ENCODE data around the gene CTRB1.

Gene CTRB1
- total RNA-seq = 0 reads per million in 3 experiments

DNA sequence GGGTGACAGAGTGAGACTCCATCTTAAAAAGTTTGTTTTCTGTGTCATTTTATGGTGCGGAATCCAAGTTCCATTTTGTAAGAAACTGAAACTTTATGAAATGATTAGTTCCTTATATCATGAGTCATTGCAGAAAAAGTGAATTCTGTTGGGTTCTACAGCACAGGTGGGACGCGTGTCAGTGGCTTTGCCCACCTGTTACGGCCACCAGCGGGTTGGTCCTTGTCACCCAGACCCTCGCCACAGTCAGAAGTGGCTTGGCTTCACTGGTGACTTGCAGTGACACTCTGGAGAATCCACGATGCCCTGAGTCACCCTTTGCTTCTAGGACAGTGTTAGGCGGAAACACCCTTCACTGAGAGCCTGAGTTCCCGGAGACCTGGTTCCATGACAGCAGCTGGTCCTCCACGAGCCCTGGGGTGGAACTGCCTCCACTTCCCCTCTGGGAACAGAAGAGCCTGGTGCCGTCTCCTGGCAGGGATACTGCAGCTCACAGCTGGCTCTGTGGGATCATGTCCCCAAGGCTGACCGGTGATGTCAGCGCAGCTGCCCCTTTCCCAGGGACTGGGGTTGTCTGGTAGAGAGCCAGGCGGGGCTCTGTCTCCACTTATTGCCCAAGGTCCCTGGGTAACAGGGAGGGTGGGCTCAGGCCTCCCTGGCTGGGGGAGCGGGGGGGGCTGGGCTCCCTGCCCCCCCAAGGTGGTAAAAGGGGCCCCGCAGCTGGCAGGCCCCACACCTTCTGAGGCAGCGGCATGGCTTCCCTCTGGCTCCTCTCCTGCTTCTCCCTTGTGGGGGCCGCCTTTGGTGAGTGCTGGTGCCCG lies at the start of gene CTRB1:
Gene CTRB1 (plus strand): TSS at position 733 of the 821 bp plus-strand sequence. CDS start 20 bp downstream, at position 753.
- DNase-seq = no peak

DNA sequence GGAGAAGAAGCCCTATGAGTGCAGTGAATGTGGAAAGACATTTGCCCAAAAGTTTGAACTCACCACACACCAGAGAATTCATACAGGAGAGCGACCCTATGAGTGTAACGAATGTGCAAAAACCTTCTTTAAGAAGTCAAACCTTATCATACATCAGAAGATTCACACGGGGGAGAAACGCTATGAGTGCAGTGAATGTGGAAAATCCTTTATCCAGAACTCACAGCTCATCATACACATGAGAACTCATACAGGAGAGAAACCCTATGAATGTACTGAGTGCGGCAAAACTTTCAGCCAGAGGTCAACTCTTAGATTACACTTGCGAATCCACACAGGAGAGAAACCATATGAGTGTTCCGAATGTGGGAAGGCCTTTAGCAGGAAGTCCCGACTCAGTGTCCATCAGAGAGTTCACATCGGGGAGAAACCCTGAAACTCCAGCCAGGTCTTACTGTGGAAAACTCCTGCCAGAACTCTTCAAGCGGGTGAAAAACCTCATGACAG lies 48.8 kb upstream of the CTRB1 start:
- no peak for DNase-seq

DNA sequence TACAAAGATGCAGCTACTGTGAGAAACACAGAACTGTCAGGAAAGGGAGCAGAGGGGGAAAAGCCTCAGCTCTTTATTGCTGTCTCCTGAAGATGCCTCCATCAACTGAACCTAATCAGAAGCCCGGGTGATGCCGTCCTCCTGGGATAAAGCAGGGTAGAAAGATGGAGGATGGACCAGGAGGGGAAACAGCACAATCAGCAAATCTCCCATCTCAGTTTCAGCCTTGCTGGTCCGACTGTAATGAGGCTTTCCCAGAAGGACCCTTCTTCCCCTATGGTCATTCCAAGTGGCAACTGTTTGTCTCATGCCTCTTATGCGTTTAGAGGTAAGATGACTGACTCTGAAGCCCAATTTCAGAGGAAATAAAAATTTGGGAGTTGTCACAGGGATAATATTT lies 46.2 kb upstream of the CTRB1 start:
- DNase-seq = no peak

DNA sequence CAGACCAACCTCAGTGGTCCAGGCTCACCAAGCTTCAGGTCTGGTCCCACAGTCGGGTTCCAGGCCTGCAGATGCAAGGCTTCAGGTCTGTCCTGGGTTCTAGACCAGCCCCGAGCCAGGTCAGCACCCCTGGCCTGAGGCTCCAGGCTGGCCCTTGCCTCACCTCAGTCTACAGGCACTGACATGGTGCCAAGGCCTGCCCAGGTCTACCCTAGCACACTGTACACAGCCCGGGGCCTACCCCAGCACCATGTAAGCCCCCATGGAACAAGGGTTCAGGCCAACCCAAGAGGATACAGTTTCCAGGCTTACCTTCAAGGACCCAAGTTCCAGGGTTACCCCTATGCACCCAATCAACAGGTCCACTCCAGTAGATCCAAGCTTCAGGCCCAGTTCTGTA lies 43.7 kb upstream of the CTRB1 start:
- DNase-seq = no peak

DNA sequence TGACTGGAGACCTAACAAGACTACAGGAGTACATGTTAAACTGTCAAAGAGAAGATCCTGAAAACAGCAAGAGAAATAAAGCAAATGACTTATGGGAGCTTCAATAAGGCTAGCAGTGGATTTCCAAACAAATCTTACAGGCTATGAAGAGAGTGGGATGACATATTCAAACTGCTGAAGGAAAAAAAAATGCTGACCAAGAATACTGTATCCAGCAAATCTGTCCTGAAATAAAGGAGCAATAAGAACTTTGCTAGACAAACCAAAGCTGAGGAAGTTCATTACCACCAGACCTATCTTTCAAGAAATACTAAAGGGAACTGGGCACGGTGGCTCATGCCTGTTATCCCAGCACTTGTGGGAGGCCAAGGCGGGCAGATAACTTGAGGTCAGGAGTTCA lies 41.9 kb upstream of the CTRB1 start:
- no peak for DNase-seq

DNA sequence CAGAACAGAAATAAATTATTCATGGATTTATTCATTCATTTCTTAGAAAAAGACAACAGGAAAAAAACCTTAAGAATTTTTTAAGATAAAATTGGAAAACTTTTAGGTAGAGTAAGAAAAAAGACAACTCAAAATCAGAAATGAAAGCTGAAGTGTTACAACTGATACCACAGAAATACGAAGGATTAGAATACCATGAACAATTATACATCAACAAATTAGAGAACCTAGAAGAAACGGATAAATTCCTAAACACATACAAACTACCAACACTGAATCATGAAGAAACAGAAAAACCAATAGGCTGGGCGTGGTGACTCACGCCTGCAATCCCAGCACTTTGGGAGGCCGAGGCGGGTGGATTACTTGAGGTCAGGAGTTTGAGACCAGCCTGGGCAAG lies 39.6 kb upstream of the CTRB1 start:
- no peak for DNase-seq

DNA sequence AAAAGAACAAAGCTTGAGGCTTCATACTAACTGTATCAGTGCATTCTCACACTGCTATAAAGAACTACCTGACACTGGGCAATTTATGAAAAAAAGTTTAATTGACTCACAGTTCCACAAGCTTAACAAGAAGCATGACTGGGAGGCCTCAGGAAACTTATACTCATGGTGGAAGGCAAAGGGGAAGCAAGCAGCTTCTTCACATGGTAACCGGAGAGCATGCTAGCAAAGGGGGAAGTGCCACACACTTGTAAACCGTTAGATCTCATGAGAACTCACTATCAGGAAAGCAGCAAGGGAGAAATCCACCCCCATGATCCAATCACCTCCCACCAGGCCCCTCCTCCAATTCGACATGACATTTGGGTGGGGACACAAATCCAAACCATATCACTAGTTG lies 37.2 kb upstream of the CTRB1 start:
- DNase-seq = no peak

DNA sequence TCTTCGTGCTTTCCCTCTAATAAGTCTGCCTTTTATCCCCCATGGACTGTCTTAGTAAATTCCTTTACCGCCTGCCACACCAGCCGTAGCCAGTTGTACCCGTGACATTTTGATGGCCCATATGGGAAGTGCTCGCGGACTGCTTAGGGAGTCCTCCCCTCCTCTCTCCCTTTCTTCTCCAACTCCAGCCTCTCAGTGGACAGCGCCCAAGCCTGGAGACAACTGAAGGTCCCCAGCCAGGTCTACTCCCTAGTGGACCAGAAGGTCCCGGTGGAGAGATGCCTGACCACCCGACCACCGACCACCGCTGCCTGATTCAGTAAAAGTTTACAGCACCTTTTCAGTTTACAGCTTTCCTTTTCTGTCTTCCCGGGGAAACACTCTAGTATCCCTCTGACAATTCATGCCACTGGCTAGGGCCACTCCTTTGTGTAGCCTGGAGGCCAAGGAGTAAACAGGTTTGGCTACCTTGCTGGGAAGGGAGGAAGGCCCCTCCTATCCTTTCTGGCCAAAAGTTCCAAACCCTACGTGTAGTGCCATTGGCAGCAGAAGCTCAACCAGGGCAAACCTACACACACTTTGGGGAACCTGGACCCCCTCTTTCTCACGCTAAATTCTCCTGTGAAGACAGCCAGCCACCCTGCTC lies 29.8 kb upstream of the CTRB1 start:
- no peak for DNase-seq

DNA sequence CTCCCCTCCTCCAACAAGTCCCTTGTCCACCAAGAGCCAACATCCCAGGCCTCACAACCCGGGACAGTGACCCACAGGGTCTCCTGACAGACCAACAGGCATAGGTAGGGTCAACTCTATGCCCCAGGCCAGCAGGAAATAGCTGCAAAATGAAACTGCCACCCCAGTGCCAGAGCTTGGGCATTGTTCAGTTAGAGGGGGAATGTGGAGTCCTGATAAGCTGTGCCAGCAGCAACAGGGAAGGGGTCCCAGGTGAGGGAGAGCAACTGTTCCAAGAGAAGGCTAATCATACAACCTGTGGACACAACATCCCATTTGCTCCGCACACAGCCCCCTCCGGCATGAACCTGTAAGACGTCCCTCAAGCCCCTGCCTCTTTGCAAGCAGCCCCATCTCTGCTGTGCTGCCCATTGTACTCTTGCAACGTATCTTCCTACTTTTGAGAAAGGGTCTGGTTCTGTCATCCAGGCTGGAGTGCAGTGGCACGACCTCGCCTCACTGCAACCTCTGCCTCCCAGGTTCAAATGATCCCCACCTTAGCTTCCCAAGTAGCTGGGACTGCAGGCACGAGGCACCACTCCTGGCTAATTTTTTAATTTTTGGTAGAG lies 29.0 kb upstream of the CTRB1 start:
- no peak for DNase-seq

DNA sequence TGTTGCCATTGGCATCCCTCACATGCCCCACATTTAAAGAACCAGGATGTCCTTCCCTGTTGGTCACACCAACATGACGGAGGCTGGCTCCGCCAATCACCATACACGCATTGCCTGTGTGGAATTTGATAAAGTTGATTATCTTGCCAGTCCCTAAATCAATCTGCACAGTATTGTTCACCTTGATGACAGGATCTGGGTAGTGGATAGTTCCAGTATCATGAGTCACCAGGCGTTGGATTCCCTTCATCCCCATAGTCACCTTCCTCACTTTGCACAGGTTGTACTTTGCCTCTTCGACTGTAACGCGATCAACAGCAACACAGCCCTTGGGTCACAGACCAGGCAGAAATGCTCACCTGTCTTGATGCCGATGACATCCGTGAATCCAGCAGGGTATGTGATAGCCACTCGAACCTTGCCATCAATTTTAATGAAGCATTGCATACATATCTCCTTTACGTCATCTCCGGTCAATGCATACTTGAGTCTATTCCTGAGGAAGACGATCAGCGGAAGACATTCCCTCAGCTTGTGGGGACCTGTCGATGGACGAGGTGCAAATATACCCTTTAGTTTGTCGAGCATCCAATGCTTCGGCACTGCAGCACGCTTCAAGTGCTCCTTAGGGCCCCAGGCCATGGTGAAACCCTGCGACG lies 26.1 kb upstream of the CTRB1 start:
- DNase-seq = no peak

DNA sequence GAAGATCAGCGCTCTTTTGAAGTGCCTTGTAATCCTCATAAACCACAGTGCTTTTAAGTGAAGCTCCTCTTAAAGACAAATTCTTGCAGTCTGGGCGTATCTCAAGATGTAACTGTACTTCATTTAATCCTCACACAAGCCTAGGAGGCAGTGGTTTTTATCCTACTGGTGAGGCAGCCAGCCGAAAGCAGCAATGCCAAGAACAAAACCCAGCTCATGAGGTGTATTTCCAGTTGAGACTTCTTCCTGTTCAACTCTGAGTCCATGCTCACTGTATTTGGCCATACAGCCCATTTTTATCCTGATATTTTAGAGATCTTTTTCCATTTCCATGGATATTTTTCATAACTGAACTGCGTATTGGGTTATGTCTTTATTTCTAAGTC lies 25.5 kb upstream of the CTRB1 start:
- no peak for DNase-seq

DNA sequence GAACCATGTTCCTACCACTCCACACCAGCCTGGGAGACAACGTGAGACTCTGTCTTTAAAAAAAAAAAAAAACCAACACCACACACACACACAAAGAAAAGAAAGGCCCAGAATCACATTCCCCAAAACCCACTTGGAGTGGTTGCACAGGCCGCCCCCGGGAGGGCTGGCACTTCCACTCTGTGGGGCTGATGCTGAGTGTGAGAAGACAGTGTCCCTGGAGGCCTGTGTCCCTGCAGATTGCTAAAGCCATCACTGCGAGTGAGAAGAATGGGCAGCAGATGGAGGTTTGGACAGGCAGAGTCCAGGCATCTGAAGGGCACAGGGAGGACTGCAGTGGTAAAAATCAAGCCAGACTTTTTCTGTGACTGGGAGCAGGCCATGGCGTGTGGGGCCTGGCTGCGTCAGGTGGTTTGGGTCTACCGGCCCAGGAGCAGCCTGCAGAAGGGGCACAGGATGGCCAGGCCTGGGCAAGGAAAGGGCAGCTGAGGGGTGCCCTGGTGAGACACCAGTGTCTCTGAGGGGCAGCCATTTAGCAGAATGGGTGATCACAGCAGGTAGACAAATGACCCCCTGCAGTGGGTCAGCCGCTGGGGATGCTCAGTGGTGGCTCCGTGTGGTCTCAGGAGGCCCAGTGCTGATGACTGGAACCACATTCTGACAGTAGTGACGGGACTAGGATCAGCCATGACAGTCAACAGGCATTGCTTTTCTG lies 24.9 kb upstream of the CTRB1 start:
- no peak for DNase-seq

DNA sequence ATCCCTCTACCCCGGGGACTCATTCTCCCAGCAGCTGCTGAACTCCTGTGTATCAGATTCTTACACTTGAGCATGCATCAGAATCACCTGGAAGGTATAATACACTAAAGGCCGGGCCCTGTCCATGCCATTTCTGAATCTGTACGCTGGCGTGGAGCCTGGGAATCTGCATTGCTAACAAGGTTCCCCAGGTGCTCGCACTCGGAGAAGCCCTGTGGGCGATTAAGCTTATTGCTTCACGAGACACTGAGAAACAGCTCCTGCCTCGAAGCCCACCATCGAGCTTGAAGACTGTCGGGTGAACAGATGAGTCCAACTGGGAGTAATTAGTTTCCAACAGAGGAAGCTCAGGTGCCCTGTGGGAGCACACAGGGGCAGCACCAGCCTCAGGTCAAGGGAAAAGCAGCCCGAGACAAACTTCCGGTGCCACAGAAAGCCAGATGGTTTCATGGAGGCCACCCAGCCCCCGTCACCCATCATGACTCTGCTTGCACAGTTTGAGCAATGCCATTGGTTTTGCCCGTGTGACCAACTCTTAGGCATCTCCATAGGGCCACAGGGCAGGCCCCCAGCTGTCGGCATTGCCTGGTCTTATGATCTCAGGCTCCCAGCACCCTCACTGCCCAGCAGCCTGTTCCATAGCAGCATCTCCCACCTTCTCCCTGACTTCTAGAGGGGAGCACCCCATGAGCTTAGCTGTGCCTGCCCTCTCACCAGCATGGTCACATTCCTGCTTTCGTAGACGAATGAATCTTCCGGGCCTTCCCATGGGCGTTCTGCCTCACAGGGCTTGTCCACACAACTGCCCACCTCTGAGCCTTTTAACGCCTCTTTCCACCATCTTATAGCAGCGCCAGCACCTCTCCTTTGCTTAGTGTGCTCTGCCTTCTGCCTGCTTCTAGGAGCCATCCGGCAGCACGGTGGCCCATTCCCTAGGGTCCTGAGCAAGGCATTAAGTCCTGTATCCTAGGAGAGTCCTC lies 22.7 kb upstream of the CTRB1 start:
- DNase-seq = no peak

DNA sequence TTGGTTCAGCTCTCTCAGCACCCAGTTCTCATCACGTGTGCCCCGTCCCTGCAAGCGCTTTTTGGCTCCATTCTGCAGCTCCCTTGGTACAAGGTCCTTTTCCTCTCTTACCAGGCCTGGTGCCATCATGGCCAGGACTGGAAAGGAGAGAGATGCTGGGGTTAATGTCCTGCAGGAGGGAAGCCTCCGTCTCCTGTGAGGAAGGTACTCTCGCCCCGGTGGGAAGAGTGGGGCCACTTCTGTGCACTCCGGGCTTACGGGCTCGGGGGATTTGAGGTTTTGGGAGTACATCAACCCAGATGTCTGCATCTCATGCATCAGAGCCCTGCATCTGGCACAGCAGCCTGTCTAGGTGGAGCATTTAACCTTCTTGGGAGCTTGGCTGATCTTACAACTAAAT lies 22.0 kb upstream of the CTRB1 start:
- no peak for DNase-seq

DNA sequence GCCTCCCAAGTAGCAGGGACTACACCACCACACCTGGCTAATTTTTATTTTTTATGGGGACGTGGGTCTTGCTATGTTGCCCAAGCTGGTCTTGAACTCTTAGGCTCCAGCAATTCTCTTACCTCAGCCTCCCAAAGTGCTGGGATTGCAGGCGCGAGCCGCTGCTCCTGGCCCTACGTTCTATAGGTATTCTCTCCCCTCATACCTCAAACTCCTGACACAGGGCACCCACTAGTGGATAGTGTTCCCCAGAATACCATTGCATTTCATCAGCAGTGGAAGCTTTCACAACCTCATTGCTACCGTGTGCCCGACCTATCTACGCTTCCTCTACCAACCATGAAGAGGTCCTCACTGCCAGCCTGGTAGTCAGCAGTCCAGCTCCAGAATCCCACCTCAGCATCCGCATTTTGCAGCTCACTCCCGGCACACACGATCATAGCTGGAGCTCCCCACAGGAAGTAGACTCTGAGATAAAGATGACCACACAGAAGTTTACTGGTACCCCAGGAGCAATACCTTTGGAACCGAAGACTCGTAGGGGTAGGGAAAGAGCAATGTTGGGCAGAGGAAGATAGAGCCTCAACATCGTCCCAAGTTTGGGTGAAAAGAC lies 21.2 kb upstream of the CTRB1 start:
- DNase-seq = no peak

DNA sequence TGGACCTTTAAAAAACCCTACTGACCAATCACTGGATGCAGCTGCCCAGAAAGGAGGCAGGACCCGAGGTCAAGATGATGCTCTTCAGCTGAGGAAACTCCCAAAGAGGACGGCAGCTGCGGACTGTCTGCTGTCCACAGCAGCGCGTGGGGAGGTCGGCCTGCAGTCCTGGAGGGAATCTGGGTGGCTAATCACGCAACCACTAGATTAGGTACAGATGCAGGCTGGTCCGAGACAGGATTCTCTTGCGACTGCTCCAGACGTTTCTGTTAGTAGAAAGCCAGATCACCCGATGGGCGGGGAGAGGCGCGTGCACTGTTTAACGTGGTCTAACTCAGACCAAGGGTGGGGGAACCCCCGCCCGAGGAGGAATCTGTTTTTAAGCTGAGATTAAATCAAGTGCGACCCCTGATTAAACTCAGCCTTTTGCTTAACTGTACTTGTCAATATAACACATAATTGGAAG lies 20.6 kb upstream of the CTRB1 start:
- no peak for DNase-seq

DNA sequence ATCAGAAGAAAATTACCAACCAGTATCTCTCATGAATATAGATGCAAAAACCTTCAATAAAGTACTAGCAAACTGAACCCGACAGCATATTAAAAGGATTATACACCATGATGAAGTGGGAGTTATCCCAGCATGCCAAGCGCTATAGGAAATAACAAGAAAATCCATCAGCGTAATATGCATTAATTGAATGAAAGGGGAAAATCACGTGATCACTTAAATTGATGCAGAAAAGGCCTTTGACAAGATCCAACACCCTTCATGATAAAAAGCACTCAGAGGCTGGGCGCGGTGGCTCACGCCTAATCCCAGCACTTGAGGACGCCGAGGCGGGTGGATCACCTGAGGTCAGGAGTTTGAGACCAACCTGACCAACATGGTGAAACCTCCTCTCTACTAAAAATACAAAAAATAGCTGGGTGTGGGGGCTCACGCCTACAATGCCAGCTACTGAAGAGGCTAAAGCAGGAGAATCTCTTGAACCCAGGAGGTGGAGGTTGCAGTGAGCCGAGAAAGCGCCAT lies 16.7 kb upstream of the CTRB1 start:
- no peak for DNase-seq

DNA sequence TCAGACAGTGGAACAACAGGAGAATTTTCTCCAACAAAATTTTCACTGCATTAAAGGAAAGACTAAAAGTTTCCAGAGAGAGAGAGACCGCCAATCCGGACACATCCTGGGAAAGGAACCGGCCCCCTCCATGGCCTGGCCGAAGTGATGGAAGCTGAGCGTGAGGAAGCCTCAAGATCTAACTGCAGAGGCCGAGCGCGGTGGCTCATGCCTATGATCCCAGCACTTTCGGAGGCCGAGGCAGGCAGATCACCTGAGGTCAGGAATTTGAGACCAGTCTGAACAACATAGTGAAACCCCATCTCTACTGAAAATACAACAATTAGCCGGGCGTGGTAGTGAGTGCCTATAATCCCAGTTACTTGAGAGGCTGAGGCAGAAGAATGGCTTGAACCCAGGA lies 15.7 kb upstream of the CTRB1 start:
- no peak for DNase-seq

DNA sequence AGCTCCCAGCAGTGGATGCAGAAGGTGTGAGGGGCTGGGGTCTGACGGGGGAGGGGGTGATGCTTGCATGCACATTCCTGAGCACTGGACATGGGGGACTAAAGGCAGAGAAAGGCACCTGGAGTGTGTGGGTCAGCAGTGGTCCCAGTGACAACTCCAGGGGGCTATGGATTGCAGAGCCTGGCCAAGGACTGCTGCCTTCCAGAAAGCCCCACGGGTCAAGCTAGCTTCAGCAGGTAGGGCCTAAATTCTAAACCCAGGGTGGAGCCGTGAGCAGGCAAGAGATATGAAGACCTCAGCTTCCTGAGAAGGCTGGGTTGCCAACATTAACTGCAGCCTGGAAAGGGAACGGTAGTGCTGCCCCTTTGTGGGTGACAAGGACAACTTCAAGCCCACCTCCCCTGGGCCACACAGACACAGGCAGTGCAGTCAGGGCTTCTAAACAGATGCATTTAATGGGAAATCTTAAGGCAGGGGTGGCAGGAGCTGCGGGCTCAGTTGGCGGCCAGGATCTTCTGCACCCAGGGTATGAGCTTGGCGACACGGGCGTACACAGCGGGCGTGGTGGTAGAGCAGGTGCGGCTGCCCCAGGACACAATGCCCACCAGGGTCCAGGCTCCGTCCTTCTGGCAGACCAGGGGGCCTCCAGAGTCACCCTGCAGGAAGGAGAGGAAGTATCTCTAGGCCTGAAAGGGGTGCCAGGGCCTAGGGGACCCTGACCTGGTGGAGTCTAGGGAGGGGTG lies 14.9 kb upstream of the CTRB1 start:
- no peak for DNase-seq

DNA sequence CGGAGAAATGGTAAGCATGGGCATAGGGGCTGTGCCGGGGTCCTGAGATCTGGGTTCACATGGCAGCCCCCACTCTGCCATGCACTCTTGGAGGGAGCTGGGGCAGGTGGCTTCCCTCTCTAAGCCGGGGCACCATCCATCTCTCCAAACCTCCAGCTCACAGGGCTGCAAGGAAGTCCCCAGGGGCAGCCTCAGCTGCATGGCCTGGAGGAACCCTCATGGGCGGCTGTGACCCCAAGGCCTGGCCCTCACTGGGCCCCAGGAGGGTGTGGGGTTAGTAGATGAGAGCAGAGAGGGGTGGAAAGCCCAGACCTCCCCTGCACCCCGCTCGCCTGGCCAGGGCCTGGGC lies 14.4 kb upstream of the CTRB1 start:
- no peak for DNase-seq
